Keratinocyte (primary cell): ENCODE measurements around the gene KIF25.

Experiments
- CTCF ChIP-seq, 3 experiments: IDR thresholded peaks in 1 of 3; conservative IDR thresholded peaks in 1 of 3; optimal IDR thresholded peaks in 1 of 3; 2 replicates in 2 of 3; 3 replicates in 1 of 3; pipeline versions ENCODE3 to v1.5.1; 2011; ENCODE audit warnings: low read length in 3 of 3, mild to moderate bottlenecking in 3 of 3, moderate library complexity in 2 of 3, control low read depth in 1 of 3, inconsistent platforms in 1 of 3; ENCODE audit not compliant: insufficient read depth in 2 of 3; ENCODE audit errors: extremely low read depth in 1 of 3
- EZH2 ChIP-seq: IDR thresholded peaks from one replicate; pipeline ENCODE4 v1.6.1; 2012; ENCODE audit warnings: inconsistent platforms, mild to moderate bottlenecking, low read length, moderate library complexity

DNA sequence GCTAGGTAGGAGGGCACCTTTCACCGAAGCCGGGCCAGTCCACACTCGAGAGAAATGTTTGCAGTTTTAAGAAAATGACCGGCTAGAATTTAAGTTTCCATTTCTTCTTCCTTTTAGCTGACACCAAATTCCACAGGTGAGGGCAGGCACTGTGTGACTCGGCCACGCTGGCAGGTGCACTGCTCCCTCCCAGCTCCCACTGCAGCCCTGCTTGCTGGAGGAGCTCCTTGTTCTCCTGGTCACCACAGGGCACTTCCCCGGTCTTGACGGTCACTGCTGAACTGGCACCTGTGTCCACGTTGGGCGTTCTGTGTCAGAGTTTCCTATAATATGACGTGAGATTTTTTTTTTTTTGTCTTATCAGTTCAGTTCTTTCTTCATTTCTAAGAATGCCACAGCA is 3.6 kb upstream of the KIF25 start:
- TF ChIP-seq CTCF (optimal IDR thresholded peaks at IDR 0.05 in 1 of 3, IDR thresholded peaks at IDR 0.05 in 1 of 3, conservative IDR thresholded peaks at IDR 0.05 in 1 of 3; ENCODE audit: extremely low read depth in 1 of 3, insufficient read depth in 2 of 3, low read length in 3 of 3) (no peak), EZH2 (no peak)
